GM12865 (cell line): ENCODE measurements around the gene MRPS6.

Experiments
- DNase-seq: peaks from one replicate; pipeline ENCODE4 v3.0.0; 2010; ENCODE audit warnings: low read depth
- H3K4me3 ChIP-seq: 2 replicates; pipeline ENCODE4 v1.5.1; 2011; ENCODE audit warnings: mild to moderate bottlenecking, low read depth, low read length, control low read depth
- CTCF ChIP-seq: IDR thresholded peaks from 2 replicates; pipeline ENCODE4 v1.5.1; 2011; ENCODE audit warnings: low read length, control low read depth, low read depth, inconsistent platforms; ENCODE audit not compliant: insufficient read depth; ENCODE audit errors: missing control alignments

MRPS6 gene

DNA sequence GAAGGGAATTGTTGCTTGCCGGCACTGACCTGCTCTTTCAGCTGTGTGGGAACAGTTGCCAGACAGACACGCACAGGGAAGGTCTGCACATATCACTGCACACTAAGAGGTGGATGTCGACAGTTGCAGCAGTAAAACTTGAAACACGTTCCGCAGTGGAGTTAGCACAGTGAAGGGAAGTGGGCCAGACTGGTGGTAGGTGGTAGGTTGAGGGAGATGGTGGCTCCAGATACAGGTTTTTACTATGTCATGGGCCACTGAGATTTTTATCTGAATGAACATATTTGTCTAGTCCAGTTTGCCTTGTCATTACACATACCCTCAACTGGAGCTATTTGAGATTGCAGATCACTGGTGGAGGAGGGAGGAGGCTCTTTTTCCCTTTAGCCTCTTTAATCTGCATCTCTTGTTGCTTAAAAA lies 13.5 kb downstream of the MRPS6 start:
- no peak overlapping the region for H3K4me3 ChIP-seq
- no peak for TF ChIP-seq CTCF
- DNase-seq, result no peak

GRCh38 chr21:34088752-34089151 lies 15.4 kb downstream of the MRPS6 start:
- no peak for DNase-seq
- H3K4me3 ChIP-seq, result no peak overlapping the region
- TF ChIP-seq CTCF, result no peak

DNA sequence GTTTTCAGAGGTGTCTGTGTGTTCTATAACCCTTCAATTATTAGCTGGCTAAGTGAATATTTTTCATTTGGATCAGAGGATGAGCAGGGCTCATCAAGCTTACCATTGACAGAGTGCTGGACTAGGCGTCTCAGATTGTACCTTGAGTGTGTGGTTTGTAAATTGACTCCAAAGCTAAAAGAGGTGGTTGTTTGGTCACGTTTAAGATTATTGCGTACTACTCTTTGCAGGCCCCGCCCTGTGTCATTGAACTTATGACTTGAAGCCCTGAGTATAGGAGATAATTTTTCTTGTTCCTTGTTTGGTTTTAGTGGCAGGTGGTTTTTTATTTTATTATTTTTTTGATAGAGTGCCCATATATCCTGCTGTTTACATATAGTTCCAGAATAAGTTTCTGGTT lies 17.7 kb downstream of the MRPS6 start:
- no peak for DNase-seq
- no peak overlapping the region for H3K4me3 ChIP-seq
- no peak for TF ChIP-seq CTCF

GRCh38 chr21:34091607-34092006 lies 18.2 kb downstream of the MRPS6 start:
- H3K4me3 ChIP-seq, result no peak overlapping the region
- TF ChIP-seq CTCF, result peak; percentile 29
- peak; percentile 12 for DNase-seq

GRCh38 chr21:34092262-34092921 lies 19.0 kb downstream of the MRPS6 start:
- no peak for DNase-seq
- H3K4me3 ChIP-seq, result no peak overlapping the region
- no peak for TF ChIP-seq CTCF

DNA sequence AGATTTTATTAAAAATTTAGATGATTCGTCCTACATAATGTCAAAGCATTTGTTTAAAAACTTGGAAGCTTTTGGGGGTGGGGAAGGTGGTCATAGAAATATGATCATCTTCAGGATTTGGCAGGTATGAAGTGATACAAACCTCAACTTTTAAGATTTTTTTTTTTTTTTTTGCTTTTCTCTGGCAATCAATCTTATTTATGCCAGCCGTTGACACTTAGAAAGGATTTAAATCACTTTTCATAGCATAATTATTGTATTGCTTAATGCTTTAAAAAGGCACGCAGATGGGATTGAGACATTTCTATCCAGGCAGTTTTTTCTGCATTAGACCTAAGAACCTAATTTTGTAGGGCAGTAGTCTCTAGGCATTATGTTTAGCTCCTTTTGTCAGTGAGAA lies 19.7 kb downstream of the MRPS6 start:
- DNase-seq, result no peak
- no peak for TF ChIP-seq CTCF
- no peak overlapping the region for H3K4me3 ChIP-seq

GRCh38 chr21:34094949-34095348 lies 21.6 kb downstream of the MRPS6 start:
- DNase-seq, result no peak
- no peak overlapping the region for H3K4me3 ChIP-seq
- no peak for TF ChIP-seq CTCF
